ENCODE data around the gene ARHGEF25. TPM values are rescaled to one million over a fixed set of nuclear protein-coding genes. Genes with fewer than 3 reads are reported as not detected.

ARHGEF25 gene
- total RNA-seq, 1 experiment from 2014 or later: 12.9 TPM

DNA sequence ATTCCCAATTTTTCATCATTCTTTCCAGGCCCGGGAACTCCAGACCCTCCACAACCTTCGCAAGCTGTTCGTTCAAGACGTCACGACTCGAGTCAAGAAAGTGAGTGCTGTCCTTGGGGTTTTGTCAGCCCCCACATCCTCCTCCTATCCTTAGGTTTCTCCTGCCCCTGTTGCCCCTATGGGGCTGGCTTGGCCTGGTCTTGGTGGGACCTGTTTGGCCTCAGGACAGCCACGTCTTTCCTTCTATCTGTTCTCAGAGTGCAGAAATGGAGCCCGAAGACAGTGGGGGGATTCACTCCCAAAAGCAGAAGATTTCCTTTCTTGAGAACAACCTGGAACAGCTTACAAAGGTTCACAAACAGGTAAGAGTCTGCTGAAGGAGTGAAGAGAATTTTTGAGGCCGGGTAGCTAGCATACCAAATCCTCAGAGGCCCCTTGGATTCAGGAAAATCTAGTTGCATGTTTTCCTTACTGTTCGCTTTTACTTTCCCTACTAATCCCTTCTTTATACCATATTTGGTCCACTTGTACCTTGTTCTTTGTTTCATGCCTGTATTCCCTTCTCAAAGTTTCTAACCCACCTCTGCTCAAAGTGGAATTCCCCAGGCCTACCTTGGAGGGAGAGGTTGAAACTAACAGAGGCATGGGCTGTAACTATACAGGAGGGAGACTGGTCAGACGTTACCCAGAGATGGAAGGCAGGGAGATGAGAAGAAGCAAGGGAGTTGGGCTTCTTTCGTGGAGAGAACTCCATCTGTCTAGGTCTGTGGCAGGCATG lies 33.1 kb upstream of the ARHGEF25 start:
- Histone ChIP-seq H3K4me3 (no peak overlapping the region), H3K9me2 (ENCODE audit: insufficient read depth) (no peaks in the 10 kb centered on the region), H3K36me3 (ENCODE audit: low read depth) (no peaks in the 10 kb centered on the region), H3K79me2 (ENCODE audit: low read depth) (no peaks in the 10 kb centered on the region), H3K27ac (no peak overlapping the region), H4K20me1 (ENCODE audit: insufficient read depth) (no peaks in the 10 kb centered on the region), H2AFZ (no peak overlapping the region), H3K4me2 (no peak overlapping the region), H3K9me3 (ENCODE audit: insufficient read depth, low read depth) (no peaks in the 10 kb centered on the region), H3F3A (ENCODE audit: insufficient read depth, low read depth) (no peaks in the 10 kb centered on the region), H3K4me1 (replicated peaks; ENCODE audit: insufficient read depth) (no peaks in the 10 kb centered on the region), H3K27me3 (ENCODE audit: insufficient read depth, low read depth) (peaks cover 11% of the 10 kb centered on the region; the same call in 1 of the 2 replicates)
- CTCF ChIA-PET: no interaction called here
- intact Hi-C loops (cut with micrococcal nuclease; ENCODE audit: unreplicated experiment): no loop called here
- BruUV-seq (replicated peaks): no TSS peak
- DNase-seq: no peak
- TF ChIP-seq EZH2 (IDR thresholded peaks at IDR 0.05; ENCODE audit: low read depth): no peak
- TF ChIP-seq, protein P1, sequence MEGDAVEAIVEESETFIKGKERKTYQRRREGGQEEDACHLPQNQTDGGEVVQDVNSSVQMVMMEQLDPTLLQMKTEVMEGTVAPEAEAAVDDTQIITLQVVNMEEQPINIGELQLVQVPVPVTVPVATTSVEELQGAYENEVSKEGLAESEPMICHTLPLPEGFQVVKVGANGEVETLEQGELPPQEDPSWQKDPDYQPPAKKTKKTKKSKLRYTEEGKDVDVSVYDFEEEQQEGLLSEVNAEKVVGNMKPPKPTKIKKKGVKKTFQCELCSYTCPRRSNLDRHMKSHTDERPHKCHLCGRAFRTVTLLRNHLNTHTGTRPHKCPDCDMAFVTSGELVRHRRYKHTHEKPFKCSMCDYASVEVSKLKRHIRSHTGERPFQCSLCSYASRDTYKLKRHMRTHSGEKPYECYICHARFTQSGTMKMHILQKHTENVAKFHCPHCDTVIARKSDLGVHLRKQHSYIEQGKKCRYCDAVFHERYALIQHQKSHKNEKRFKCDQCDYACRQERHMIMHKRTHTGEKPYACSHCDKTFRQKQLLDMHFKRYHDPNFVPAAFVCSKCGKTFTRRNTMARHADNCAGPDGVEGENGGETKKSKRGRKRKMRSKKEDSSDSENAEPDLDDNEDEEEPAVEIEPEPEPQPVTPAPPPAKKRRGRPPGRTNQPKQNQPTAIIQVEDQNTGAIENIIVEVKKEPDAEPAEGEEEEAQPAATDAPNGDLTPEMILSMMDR (conservative IDR thresholded peaks at IDR 0.05): no peak
- POLR2A ChIA-PET (ENCODE audit: unreplicated experiment): no interaction called here

DNA sequence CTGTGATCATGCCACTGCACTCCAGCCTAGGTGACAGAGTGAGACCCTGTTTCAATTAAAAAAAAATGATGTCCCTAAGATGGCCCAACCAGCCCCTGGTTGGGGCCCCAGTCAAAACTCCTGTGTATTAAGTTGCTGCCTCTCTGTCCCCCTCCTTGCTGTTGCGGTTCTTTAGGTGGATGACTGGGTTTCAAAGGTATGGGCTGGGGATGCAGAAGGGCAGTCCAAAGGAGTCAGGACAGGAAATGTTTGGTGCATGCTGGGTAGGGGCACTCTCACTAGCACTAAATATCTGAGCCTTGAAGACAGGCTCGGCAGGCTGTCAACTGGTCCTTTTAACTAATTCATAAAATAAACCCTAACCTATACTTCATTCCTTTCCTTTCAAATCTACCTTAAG lies 32.2 kb upstream of the ARHGEF25 start:
- BruUV-seq (replicated peaks): no TSS peak

DNA sequence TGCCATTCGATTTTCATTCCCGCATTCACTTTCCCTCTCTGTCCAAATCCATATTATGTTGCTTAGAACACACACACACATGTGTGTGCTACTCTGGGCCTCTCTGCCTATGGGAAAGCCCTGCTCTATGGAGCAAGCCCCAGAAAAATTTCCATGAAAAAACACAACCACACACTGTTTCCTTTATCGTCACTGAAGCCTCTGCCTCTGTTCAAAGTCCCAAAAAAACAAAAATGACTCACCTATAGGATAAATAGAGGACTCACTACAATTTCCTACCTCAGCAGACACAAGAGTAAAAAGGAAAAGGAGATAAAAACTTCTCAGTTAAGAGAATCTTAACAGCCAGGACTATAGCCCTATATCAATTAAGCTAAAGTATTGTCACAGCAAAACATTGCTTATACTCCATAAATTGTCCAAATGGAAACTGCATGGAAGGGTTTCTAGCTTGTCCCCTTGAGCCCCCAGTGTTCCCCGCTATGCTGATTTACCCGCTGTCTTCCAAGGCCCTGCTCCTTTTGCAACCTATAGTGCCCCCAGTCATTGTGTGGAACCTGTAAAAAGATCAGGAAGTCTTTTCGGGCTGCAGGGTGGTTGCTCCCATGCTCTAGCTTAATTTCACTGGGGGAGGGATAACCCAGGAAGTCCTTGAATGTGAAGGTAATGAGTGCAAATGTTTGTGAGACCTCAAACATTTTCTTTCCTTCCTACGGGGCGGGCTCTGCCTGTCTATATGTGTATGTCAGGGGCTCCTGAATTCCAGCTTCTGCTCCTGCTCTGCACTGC lies 31.4 kb upstream of the ARHGEF25 start:
- no peak overlapping the region for H3K27ac ChIP-seq
- intact Hi-C loops (cut with micrococcal nuclease; ENCODE audit: unreplicated experiment): loop anchor here (5.0 kb wide), 1 partner anchor 327 kb away; no protein-coding TSS in a partner anchor
- no peak overlapping the region for H3K4me2 ChIP-seq
- no peaks in the 10 kb centered on the region for H3F3A ChIP-seq (ENCODE audit: insufficient read depth, low read depth)
- ChIA-PET CTCF (no interaction called here), POLR2A (ENCODE audit: unreplicated experiment) (no interaction called here)
- no peaks in the 10 kb centered on the region for H4K20me1 ChIP-seq (ENCODE audit: insufficient read depth)
- BruUV-seq (replicated peaks): no TSS peak
- H2AFZ ChIP-seq: no peak overlapping the region
- H3K9me3 ChIP-seq (ENCODE audit: insufficient read depth, low read depth): no peaks in the 10 kb centered on the region
- H3K4me3 ChIP-seq: no peak overlapping the region
- no peaks in the 10 kb centered on the region for H3K9me2 ChIP-seq (ENCODE audit: insufficient read depth)
- H3K36me3 ChIP-seq (ENCODE audit: low read depth): no peaks in the 10 kb centered on the region
- TF ChIP-seq, protein P1 (conservative IDR thresholded peaks at IDR 0.05): no peak
- TF ChIP-seq EZH2 (IDR thresholded peaks at IDR 0.05; ENCODE audit: low read depth): no peak
- DNase-seq: no peak
- H3K27me3 ChIP-seq (ENCODE audit: insufficient read depth, low read depth): peaks cover 19% of the 10 kb centered on the region
- H3K79me2 ChIP-seq (ENCODE audit: low read depth): no peaks in the 10 kb centered on the region
- no peaks in the 10 kb centered on the region for H3K4me1 ChIP-seq (replicated peaks; ENCODE audit: insufficient read depth)

More for the DNA sequence above, 32.2 kb upstream of the ARHGEF25 start:
- intact Hi-C loops (cut with micrococcal nuclease; ENCODE audit: unreplicated experiment): no loop called here
- CTCF ChIA-PET: no interaction called here
- no peak overlapping the region for H2AFZ ChIP-seq
- H4K20me1 ChIP-seq (ENCODE audit: insufficient read depth): no peaks in the 10 kb centered on the region
- H3K27ac ChIP-seq: no peak overlapping the region
- H3F3A ChIP-seq (ENCODE audit: insufficient read depth, low read depth): no peaks in the 10 kb centered on the region
- H3K36me3 ChIP-seq (ENCODE audit: low read depth): no peaks in the 10 kb centered on the region
- no peak overlapping the region for H3K4me3 ChIP-seq
- H3K79me2 ChIP-seq (ENCODE audit: low read depth): no peaks in the 10 kb centered on the region
- no peaks in the 10 kb centered on the region for H3K9me3 ChIP-seq (ENCODE audit: insufficient read depth, low read depth)
- no peaks in the 10 kb centered on the region for H3K9me2 ChIP-seq (ENCODE audit: insufficient read depth)
- POLR2A ChIA-PET (ENCODE audit: unreplicated experiment): no interaction called here
- H3K4me2 ChIP-seq: no peak overlapping the region
- no peaks in the 10 kb centered on the region for H3K4me1 ChIP-seq (replicated peaks; ENCODE audit: insufficient read depth)
- TF ChIP-seq, protein P1 (conservative IDR thresholded peaks at IDR 0.05): no peak
- TF ChIP-seq EZH2 (IDR thresholded peaks at IDR 0.05; ENCODE audit: low read depth): no peak
- DNase-seq: no peak
- peaks cover 11% of the 10 kb centered on the region; the same call in 1 of the 2 replicates for H3K27me3 ChIP-seq (ENCODE audit: insufficient read depth, low read depth)

All from PC-9 (cell line).